ENCODE data around the gene SIRT4. TPM values are rescaled to one million over a fixed set of nuclear protein-coding genes. Genes with fewer than 3 reads are reported as not detected.

SIRT4 gene
- total RNA-seq, 1 experiment from 2014 or later: 2.1 TPM

GRCh38 chr12:120276734-120277133 lies 25.4 kb upstream of the SIRT4 start:
- Histone ChIP-seq H3K9me3 (no peaks in the 10 kb centered on the region), H3K4me1 (peaks cover 18% of the 10 kb centered on the region), H3K4me3 (ENCODE audit: low read depth, low read length) (no peak overlapping the region), H3K27me3 (replicated peaks; ENCODE audit: control insufficient read depth, insufficient read depth, low read length) (no peaks in the 10 kb centered on the region), H3K36me3 (ENCODE audit: control insufficient read depth, insufficient read depth, low read length) (no peaks in the 10 kb centered on the region)
- BruUV-seq (replicated peaks): no TSS peak
- Mint-ChIP-seq H3K27me3 (ENCODE audit: insufficient read depth, unreplicated experiment) (no peaks in the 10 kb centered on the region), H3K9me3 (ENCODE audit: unreplicated experiment) (no peaks in the 10 kb centered on the region), H3K36me3 (ENCODE audit: insufficient read depth, unreplicated experiment) (peaks cover 10% of the 10 kb centered on the region), H3K27ac (ENCODE audit: unreplicated experiment) (peak overlapping the region; percentile 85), H3K4me3 (ENCODE audit: unreplicated experiment) (no peak overlapping the region), H3K4me1 (ENCODE audit: low read depth, unreplicated experiment) (peaks cover 13% of the 10 kb centered on the region)
- TF ChIP-seq, protein P1, sequence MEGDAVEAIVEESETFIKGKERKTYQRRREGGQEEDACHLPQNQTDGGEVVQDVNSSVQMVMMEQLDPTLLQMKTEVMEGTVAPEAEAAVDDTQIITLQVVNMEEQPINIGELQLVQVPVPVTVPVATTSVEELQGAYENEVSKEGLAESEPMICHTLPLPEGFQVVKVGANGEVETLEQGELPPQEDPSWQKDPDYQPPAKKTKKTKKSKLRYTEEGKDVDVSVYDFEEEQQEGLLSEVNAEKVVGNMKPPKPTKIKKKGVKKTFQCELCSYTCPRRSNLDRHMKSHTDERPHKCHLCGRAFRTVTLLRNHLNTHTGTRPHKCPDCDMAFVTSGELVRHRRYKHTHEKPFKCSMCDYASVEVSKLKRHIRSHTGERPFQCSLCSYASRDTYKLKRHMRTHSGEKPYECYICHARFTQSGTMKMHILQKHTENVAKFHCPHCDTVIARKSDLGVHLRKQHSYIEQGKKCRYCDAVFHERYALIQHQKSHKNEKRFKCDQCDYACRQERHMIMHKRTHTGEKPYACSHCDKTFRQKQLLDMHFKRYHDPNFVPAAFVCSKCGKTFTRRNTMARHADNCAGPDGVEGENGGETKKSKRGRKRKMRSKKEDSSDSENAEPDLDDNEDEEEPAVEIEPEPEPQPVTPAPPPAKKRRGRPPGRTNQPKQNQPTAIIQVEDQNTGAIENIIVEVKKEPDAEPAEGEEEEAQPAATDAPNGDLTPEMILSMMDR (IDR thresholded peaks at IDR 0.05; ENCODE audit: insufficient read depth in 1 of 2, low read depth in 1 of 2, low read length in 1 of 2, severe bottlenecking in 1 of 2, unreplicated experiment in 1 of 2): no peak
- CTCF ChIA-PET: interaction anchor here (1.0 to 1.3 kb wide), 2 partner anchors 11 to 49 kb away, joined by 3 to 7 read pairs; partner anchors contain the start of gene PXN
- POLR2A ChIA-PET: interaction anchor here (1.6 kb wide), 1 partner anchor 14 kb away, joined by 6 read pairs; no protein-coding TSS in a partner anchor
- peak; percentile 55 to 70 for DNase-seq
- intact Hi-C loops (cut with micrococcal nuclease; ENCODE audit: unreplicated experiment): no loop called here

DNA sequence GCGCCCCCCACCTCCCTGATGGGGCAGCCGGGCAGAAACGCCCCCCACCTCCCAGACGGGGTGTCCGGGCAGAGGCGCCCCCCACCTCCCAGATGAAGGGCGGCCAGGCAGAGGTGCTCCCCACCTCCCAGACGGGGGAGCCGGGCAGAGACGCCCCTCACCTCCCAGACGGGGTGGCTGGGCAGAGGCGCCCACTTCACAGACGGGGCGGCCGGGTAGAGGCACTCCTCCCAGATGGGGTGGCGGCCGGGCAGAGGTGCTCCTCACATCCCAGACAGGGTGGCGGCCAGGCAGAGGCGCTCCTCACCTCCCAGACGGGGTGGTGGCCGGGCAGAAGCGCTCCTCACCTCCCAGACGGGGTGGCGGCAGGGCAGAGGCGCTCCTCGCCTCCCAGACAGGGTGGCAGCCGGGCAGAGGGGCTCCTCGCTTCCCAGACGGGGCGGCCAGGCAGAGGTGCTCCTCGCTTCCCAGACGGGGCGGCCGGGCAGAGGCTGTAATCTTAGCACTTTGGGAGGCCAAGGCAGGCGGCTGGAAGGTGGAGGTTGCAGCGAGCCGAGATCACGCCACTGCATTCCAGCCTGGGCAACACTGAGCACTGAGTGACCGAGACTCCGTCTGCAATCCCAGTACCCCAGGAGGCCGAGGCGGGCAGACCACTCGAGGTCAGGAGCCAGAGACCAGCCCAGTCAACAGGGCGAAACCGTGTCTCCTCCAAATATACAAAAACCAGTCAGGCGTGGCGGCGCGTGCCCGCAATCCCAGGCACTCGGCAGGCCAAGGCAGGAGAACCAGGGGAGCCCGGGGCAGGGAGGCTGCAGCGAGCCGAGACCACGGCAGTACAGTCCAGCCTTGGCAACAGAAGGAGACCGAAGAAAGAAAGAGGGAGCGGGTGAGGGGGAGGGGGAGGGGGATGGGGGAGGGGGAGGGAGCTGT lies 23.7 kb upstream of the SIRT4 start:
- Mint-ChIP-seq H3K27me3 (ENCODE audit: insufficient read depth, unreplicated experiment) (no peaks in the 10 kb centered on the region), H3K27ac (ENCODE audit: unreplicated experiment) (peak overlapping the region; percentile 85), H3K36me3 (ENCODE audit: insufficient read depth, unreplicated experiment) (peaks cover 10% of the 10 kb centered on the region), H3K9me3 (ENCODE audit: unreplicated experiment) (no peaks in the 10 kb centered on the region), H3K4me1 (ENCODE audit: low read depth, unreplicated experiment) (peaks cover 27% of the 10 kb centered on the region), H3K4me3 (ENCODE audit: unreplicated experiment) (no peak overlapping the region)
- Histone ChIP-seq H3K4me1 (peaks cover 32% of the 10 kb centered on the region), H3K4me3 (ENCODE audit: low read depth, low read length) (no peak overlapping the region), H3K36me3 (ENCODE audit: control insufficient read depth, insufficient read depth, low read length) (no peaks in the 10 kb centered on the region), H3K27me3 (replicated peaks; ENCODE audit: control insufficient read depth, insufficient read depth, low read length) (no peaks in the 10 kb centered on the region), H3K9me3 (no peaks in the 10 kb centered on the region)
- CTCF ChIA-PET: no interaction called here
- POLR2A ChIA-PET: interaction anchor here (0.7 kb wide), 1 partner anchor 13 kb away, joined by 4 read pairs; no protein-coding TSS in a partner anchor
- TF ChIP-seq, protein P1 (IDR thresholded peaks at IDR 0.05; ENCODE audit: insufficient read depth in 1 of 2, low read depth in 1 of 2, low read length in 1 of 2, severe bottlenecking in 1 of 2, unreplicated experiment in 1 of 2): no peak
- intact Hi-C loops (cut with micrococcal nuclease; ENCODE audit: unreplicated experiment): no loop called here
- no TSS peak for BruUV-seq (replicated peaks)
- no peak for DNase-seq

GRCh38 chr12:120283318-120283717 lies 18.8 kb upstream of the SIRT4 start:
- peak; percentile 79 to 88 for DNase-seq
- no peaks in the 10 kb centered on the region for H3K36me3 ChIP-seq (ENCODE audit: control insufficient read depth, insufficient read depth, low read length)
- Mint-ChIP-seq H3K36me3 (ENCODE audit: insufficient read depth, unreplicated experiment) (peaks cover 23% of the 10 kb centered on the region), H3K27ac (ENCODE audit: unreplicated experiment) (peak overlapping the region; percentile 96), H3K4me3 (ENCODE audit: unreplicated experiment) (peak overlapping the region; percentile 45), H3K27me3 (ENCODE audit: insufficient read depth, unreplicated experiment) (no peaks in the 10 kb centered on the region), H3K9me3 (ENCODE audit: unreplicated experiment) (no peaks in the 10 kb centered on the region), H3K4me1 (ENCODE audit: low read depth, unreplicated experiment) (peaks cover 45% of the 10 kb centered on the region)
- no peaks in the 10 kb centered on the region for H3K9me3 ChIP-seq
- BruUV-seq (replicated peaks): no TSS peak
- peaks cover 32% of the 10 kb centered on the region for H3K4me1 ChIP-seq
- ChIA-PET CTCF (interaction anchor here (0.7 to 1.9 kb wide), 5 partner anchors 18 to 55 kb away, joined by 3 to 7 read pairs (median 4); partner anchors contain the start of genes PXN and SIRT4), POLR2A (interaction anchor here (0.7 to 2.0 kb wide), 6 partner anchors 8 to 55 kb away, joined by 4 to 47 read pairs (median 11); partner anchors contain the start of genes PXN, RNU4-1 and RNU4-2)
- intact Hi-C loops (cut with micrococcal nuclease; ENCODE audit: unreplicated experiment): loop anchor here (1.0 kb wide), 1 partner anchor 8 kb away; the partner anchor contains the start of gene RNU4-2
- H3K4me3 ChIP-seq (ENCODE audit: low read depth, low read length): no peak overlapping the region
- H3K27me3 ChIP-seq (replicated peaks; ENCODE audit: control insufficient read depth, insufficient read depth, low read length): no peaks in the 10 kb centered on the region
- TF ChIP-seq, protein P1 (IDR thresholded peaks at IDR 0.05; ENCODE audit: insufficient read depth in 1 of 2, low read depth in 1 of 2, low read length in 1 of 2, severe bottlenecking in 1 of 2, unreplicated experiment in 1 of 2): no peak

Data from Caco-2 (cell line).